ENCODE measurements around the gene BMP4. TPM values are rescaled to one million over a fixed set of nuclear protein-coding genes. Genes with fewer than 3 reads are reported as not detected.

The BMP4 gene
- 9.7 and 20.0 TPM in 2 replicates for total RNA-seq

DNA sequence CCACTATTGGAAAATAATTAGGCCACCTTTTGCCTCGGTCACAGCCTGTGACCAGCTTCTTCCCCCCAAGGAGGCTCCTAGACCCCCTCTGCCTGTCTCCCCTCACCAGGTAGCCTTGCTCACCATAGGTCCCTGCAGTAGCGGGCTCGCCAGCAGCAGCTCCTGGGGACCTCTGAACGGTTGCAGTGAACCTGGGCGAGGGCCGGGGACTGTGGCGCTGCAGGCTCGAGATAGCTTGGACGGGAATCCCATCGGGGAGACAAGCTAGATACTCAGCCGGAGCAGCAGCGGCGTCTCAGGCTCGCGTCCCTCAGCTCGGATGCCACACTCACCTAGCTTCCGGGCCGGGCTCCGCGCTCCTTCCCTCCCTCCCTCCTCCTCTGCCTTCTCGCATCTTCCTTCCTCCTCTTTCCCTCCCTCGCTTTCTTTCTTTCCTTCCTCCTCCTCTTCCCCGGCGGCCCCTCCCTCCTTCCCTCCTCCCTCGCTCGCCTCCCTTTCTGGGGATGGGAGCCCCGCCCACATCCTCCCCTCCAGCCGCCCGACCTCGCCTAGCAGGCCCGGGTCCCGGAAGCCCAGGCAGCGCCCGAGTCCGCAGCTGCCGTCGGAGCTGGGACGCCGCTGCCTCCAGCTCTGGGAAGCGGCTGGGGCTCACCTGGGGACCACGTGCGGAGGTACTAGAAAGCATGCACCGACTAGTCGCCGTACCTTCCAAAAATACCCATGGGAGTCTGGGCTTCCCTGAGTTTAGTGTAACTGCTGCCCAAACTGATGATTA, at the start of gene BMP4:
Gene BMP4 (minus strand): TSS at position 399 of the 775 bp plus-strand sequence. CDS start 4,603 bp downstream, outside the sequence.

